K562 (cell line): ENCODE data around the gene IGF2R.
A peak's percentile ranks its signal among the peaks of the same experiment; 100 is the strongest.

Experiments
- BCL6 ChIP-seq: fragments of 250-450 bp; sonication (Bioruptor Pico); IDR thresholded peaks from 2 replicates; pipeline ENCODE4 v1.4.0; 2020
- C11orf30 ChIP-seq: fragments of 450-650 bp; IDR thresholded peaks from 2 replicates; pipeline ENCODE4 v1.6.1; 2016; ENCODE audit warnings: low read depth, mild to moderate bottlenecking
- CHD7 ChIP-seq: fragments of 200-600 bp; sonication (generic); IDR thresholded peaks from one replicate; pipeline ENCODE4 v1.6.1; 2012; ENCODE audit warnings: mild to moderate bottlenecking, low read depth, low read length, inconsistent platforms
- ESRRA ChIP-seq: fragments of 450-650 bp; IDR thresholded peaks from 2 replicates; pipeline ENCODE4 v1.6.1; 2014; ENCODE audit warnings: low read depth, mild to moderate bottlenecking, moderate library complexity, borderline replicate concordance
- FOS ChIP-seq: IDR thresholded peaks from 3 replicates; pipeline ENCODE4 v1.6.1; 2011; ENCODE audit not compliant: insufficient read length; ENCODE audit errors: extremely low read depth
- HCFC1 ChIP-seq: IDR thresholded peaks from 2 replicates; pipeline ENCODE4 v1.6.1; 2012; ENCODE audit warnings: low read depth, low read length, improper control_type of control experiment
- RCOR1 ChIP-seq, 2 experiments: IDR thresholded peaks; 2 replicates each; pipeline ENCODE4 v1.6.1; 2012; ENCODE audit warnings: low read depth in 2 of 2, low read length in 2 of 2, borderline replicate concordance in 1 of 2, improper control_type of control experiment in 1 of 2
- SNAPC5 ChIP-seq: fragments of 250-450 bp; sonication (Bioruptor Pico); IDR thresholded peaks from 2 replicates; pipeline ENCODE4 v1.8.0; 2021; ENCODE audit warnings: moderate library complexity, mild to moderate bottlenecking, inconsistent platforms
- ZNF324 ChIP-seq: fragments of 250-450 bp; sonication (Bioruptor Pico); IDR thresholded peaks from 2 replicates; pipeline ENCODE4 v1.4.0; 2020; ENCODE audit warnings: mild to moderate bottlenecking
- TF ChIP-seq, protein P1 (sequence below): sonication (generic); formaldehyde crosslinking; IDR thresholded peaks from 2 replicates; pipeline ENCODE4 v1.8.1; 2022; ENCODE audit warnings: missing genetic modification reagents
- TF ChIP-seq, protein P2 (sequence below), 3 experiments: IDR thresholded peaks in 2 of 3; conservative IDR thresholded peaks in 1 of 3; 2 replicates each; pipeline ENCODE4 v1.5.1; 2011 to 2012; ENCODE audit warnings: low read length in 3 of 3, mild to moderate bottlenecking in 3 of 3, control low read depth in 2 of 3, improper control_type of control experiment in 1 of 3, inconsistent platforms in 1 of 3, low read depth in 1 of 3, mixed read lengths in 1 of 3, moderate library complexity in 1 of 3; ENCODE audit not compliant: insufficient read depth in 2 of 3
- TF ChIP-seq, protein P3 (sequence below), 2 experiments: fragments of 450-650 bp; conservative IDR thresholded peaks; 2 replicates each; pipeline ENCODE4 v1.6.1; 2017; ENCODE audit warnings: mild to moderate bottlenecking in 2 of 2, moderate library complexity in 2 of 2

GRCh38 chr6:159955945-159956361, 12.9 kb upstream of the IGF2R start:
- TF ChIP-seq ZNF324 (no peak), RCOR1 (IDR thresholded peaks at IDR 0.05; ENCODE audit: borderline replicate concordance in 1 of 2, low read depth in 2 of 2, low read length in 2 of 2) (no peak), SNAPC5 (CRISPR knock-in tag) (no peak), HCFC1 (no peak), C11orf30 (peak; percentile 19; the same call in 1 of the 2 replicates), ESRRA (no peak), BCL6 (CRISPR knock-in tag) (no peak), CHD7 (no peak), FOS (no peak)
- TF ChIP-seq, protein P1, sequence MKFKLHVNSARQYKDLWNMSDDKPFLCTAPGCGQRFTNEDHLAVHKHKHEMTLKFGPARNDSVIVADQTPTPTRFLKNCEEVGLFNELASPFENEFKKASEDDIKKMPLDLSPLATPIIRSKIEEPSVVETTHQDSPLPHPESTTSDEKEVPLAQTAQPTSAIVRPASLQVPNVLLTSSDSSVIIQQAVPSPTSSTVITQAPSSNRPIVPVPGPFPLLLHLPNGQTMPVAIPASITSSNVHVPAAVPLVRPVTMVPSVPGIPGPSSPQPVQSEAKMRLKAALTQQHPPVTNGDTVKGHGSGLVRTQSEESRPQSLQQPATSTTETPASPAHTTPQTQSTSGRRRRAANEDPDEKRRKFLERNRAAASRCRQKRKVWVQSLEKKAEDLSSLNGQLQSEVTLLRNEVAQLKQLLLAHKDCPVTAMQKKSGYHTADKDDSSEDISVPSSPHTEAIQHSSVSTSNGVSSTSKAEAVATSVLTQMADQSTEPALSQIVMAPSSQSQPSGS (CRISPR knock-in tag), result no peak
- TF ChIP-seq, protein P2, sequence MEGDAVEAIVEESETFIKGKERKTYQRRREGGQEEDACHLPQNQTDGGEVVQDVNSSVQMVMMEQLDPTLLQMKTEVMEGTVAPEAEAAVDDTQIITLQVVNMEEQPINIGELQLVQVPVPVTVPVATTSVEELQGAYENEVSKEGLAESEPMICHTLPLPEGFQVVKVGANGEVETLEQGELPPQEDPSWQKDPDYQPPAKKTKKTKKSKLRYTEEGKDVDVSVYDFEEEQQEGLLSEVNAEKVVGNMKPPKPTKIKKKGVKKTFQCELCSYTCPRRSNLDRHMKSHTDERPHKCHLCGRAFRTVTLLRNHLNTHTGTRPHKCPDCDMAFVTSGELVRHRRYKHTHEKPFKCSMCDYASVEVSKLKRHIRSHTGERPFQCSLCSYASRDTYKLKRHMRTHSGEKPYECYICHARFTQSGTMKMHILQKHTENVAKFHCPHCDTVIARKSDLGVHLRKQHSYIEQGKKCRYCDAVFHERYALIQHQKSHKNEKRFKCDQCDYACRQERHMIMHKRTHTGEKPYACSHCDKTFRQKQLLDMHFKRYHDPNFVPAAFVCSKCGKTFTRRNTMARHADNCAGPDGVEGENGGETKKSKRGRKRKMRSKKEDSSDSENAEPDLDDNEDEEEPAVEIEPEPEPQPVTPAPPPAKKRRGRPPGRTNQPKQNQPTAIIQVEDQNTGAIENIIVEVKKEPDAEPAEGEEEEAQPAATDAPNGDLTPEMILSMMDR (IDR thresholded peaks at IDR 0.05 in 2 of 3, conservative IDR thresholded peaks at IDR 0.05 in 1 of 3; ENCODE audit: insufficient read depth in 2 of 3, low read depth in 1 of 3, low read length in 3 of 3), result no peak
- TF ChIP-seq, protein P3, sequence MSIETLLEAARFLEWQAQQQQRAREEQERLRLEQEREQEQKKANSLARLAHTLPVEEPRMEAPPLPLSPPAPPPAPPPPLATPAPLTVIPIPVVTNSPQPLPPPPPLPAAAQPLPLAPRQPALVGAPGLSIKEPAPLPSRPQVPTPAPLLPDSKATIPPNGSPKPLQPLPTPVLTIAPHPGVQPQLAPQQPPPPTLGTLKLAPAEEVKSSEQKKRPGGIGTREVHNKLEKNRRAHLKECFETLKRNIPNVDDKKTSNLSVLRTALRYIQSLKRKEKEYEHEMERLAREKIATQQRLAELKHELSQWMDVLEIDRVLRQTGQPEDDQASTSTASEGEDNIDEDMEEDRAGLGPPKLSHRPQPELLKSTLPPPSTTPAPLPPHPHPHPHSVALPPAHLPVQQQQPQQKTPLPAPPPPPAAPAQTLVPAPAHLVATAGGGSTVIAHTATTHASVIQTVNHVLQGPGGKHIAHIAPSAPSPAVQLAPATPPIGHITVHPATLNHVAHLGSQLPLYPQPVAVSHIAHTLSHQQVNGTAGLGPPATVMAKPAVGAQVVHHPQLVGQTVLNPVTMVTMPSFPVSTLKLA (conservative IDR thresholded peaks at IDR 0.05), result no peak
